Fibroblast of lung (primary cell): ENCODE results near the gene SLC29A4.

Source experiments
- EZH2 ChIP-seq: IDR thresholded peaks from 2 replicates; pipeline ENCODE4 v1.5.1; 2012; ENCODE audit warnings: low read length, control low read depth, mild to moderate bottlenecking; ENCODE audit errors: missing control alignments
- TF ChIP-seq, protein P1 (sequence below), 2 donors: IDR thresholded peaks in 1 of 2; conservative IDR thresholded peaks in 1 of 2; 1 replicate in 1 of 2; 2 replicates in 1 of 2; pipeline ENCODE4 v1.5.1; 2011 to 2012; ENCODE audit warnings: low read length in 2 of 2, control low read depth in 1 of 2, inconsistent platforms in 1 of 2, low read depth in 1 of 2, mild to moderate bottlenecking in 1 of 2

DNA sequence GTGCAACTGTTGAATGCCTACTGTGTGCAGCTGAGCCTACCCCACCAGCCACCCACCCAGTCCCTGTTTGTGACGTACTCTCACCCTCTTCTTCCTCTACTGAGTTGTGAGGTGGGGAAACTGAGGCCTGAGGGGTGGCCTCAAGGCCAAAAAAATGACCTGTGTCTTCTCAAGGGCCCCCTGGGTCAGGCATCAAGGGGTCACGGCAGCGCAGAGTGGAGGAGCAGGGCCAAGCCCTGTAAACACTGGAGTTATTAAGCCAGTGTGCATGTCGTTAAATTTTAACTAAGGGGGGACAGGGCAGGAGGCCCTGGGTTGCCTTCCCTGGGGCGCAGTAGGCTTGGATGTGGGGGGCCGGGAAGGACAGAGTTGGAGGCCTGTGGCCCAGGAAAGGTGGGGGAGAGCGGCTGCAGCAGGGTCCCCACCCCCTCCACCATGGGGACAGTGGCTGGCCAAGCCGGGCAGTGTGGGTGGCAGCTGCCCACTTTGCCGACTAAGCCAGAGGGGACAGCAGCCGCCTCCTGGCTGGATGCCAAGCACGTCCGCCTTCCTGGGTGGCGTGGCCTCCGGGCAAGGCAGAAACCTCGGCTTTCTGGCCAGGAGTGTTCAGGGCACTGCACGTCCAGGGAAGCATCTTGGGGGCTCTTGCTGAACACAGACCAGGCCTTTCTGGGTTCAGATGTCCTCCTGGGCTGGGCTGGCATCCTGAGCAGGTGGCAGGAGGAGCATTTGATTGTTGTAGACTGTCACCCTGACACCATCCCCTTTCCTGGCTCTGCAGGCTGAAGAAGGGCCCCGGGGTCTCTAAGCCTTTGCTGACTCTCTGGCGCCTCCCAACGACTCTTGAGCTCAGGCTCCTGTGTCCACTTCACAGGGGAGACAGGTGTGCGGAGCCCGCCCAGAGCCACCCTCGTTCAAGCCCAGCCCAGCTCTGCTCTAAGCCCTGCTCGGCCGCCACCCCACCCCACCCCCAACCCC lies 1.9 kb downstream of the SLC29A4 start:
- TF ChIP-seq, protein P1, sequence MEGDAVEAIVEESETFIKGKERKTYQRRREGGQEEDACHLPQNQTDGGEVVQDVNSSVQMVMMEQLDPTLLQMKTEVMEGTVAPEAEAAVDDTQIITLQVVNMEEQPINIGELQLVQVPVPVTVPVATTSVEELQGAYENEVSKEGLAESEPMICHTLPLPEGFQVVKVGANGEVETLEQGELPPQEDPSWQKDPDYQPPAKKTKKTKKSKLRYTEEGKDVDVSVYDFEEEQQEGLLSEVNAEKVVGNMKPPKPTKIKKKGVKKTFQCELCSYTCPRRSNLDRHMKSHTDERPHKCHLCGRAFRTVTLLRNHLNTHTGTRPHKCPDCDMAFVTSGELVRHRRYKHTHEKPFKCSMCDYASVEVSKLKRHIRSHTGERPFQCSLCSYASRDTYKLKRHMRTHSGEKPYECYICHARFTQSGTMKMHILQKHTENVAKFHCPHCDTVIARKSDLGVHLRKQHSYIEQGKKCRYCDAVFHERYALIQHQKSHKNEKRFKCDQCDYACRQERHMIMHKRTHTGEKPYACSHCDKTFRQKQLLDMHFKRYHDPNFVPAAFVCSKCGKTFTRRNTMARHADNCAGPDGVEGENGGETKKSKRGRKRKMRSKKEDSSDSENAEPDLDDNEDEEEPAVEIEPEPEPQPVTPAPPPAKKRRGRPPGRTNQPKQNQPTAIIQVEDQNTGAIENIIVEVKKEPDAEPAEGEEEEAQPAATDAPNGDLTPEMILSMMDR (conservative IDR thresholded peaks at IDR 0.05 in 1 of 2, IDR thresholded peaks at IDR 0.05 in 1 of 2; ENCODE audit: low read depth in 1 of 2, low read length in 2 of 2) = peak in 1 of 2 donors; percentile 40
- TF ChIP-seq EZH2 = no peak
